Breast epithelium (tissue), 4 donors: Measurements from ENCODE around the gene OTUB2. TPM values are rescaled to one million over a fixed set of nuclear protein-coding genes. Genes with fewer than 3 reads are reported as not detected.
"Not testable (repeated sequence)": the region's sequence is repeated elsewhere in the genome, so short reads cannot be mapped to it uniquely, and the experiment has no call there.

Source experiments
- DNase-seq, 2 donors: peaks; one replicate each; pipeline ENCODE4 v3.0.0-alpha.2; 2019; ENCODE audit warnings: low spot score in 2 of 2
- H3K27ac ChIP-seq, 2 donors: fragments of 200-600 bp; sonication (generic) in 1 of 2; one replicate each; pipeline ENCODE4 v1.5.1; 2016 to 2019; ENCODE audit warnings: mild to moderate bottlenecking in 1 of 2
- H3K27me3 ChIP-seq, 2 donors: fragments of 200-600 bp; sonication (generic) in 1 of 2; one replicate each; pipeline versions ENCODE4 v1.5.1 to v1.6.0; 2017 to 2019; ENCODE audit warnings: control low read depth in 1 of 2, mild to moderate bottlenecking in 1 of 2
- H3K36me3 ChIP-seq: fragments of 200-600 bp; one replicate; pipeline ENCODE4 v1.5.1; 2019
- H3K4me1 ChIP-seq, 2 donors: fragments of 200-600 bp; sonication (generic); one replicate each; pipeline ENCODE4 v1.5.1; 2016 to 2019; ENCODE audit warnings: control low read depth in 1 of 2
- H3K4me3 ChIP-seq, 3 donors: fragments of 200-600 bp; sonication (generic); 1 replicate in 2 of 3; 2 replicates in 1 of 3; pipeline ENCODE4 v1.5.1; 2016 to 2019; ENCODE audit warnings: mild to moderate bottlenecking in 3 of 3, moderate library complexity in 2 of 3
- H3K9me3 ChIP-seq, 2 donors: fragments of 200-600 bp; sonication (generic) in 1 of 2; one replicate each; pipeline ENCODE4 v1.5.1; 2016 to 2019; ENCODE audit warnings: control low read depth in 1 of 2
- POLR2A ChIP-seq: fragments of 450-650 bp; IDR thresholded peaks from one replicate; pipeline ENCODE4 v1.6.1; 2016; ENCODE audit warnings: antibody characterized with exemption, mild to moderate bottlenecking, moderate library complexity
- POLR2AphosphoS5 ChIP-seq, 3 donors: sonication (generic); formaldehyde crosslinking; IDR thresholded peaks; one replicate each; pipeline ENCODE4 v1.6.1; 2017; ENCODE audit warnings: antibody characterized with exemption in 3 of 3
- intact Hi-C: fragments of 100-400 bp; cut with DNase I; formaldehyde crosslinking; loops from one replicate; pipeline ENCODE4 v1.15.1; 2023; ENCODE audit warnings: low total_unique reads
- total RNA-seq, 3 donors: library from RNA; depleted of rRNA; stranded (reverse); fragments of >200 nt; gene quantifications; one replicate each; pipeline ENCODE4 v1.1.0, GENCODE V29; 2016
- TF ChIP-seq, protein P1 (sequence below), 3 donors: fragments of 450-650 bp; IDR thresholded peaks; one replicate each; pipeline ENCODE4 v1.5.1; 2016 to 2017; ENCODE audit warnings: antibody characterized with exemption in 3 of 3, mild to moderate bottlenecking in 3 of 3, moderate library complexity in 3 of 3

Gene OTUB2
- total RNA-seq, 3 donors from 2014 or later = 0.64 to 1.6 (median 0.73) TPM

GRCh38 chr14:94058128-94058673 lies 32.1 kb downstream of the OTUB2 start:
- no peak overlapping the region for H3K27ac ChIP-seq
- no peaks in the 10 kb centered on the region for H3K4me1 ChIP-seq
- H3K36me3 ChIP-seq = peaks cover 4% of the 10 kb centered on the region
- H3K4me3 ChIP-seq = no peak overlapping the region
- DNase-seq = no peak
- intact Hi-C loops = loop anchor here (5.0 kb wide), 1 partner anchor 524 kb away; the partner anchor contains the start of gene SERPINA5
- no peaks in the 10 kb centered on the region for H3K9me3 ChIP-seq
- TF ChIP-seq, protein P1, sequence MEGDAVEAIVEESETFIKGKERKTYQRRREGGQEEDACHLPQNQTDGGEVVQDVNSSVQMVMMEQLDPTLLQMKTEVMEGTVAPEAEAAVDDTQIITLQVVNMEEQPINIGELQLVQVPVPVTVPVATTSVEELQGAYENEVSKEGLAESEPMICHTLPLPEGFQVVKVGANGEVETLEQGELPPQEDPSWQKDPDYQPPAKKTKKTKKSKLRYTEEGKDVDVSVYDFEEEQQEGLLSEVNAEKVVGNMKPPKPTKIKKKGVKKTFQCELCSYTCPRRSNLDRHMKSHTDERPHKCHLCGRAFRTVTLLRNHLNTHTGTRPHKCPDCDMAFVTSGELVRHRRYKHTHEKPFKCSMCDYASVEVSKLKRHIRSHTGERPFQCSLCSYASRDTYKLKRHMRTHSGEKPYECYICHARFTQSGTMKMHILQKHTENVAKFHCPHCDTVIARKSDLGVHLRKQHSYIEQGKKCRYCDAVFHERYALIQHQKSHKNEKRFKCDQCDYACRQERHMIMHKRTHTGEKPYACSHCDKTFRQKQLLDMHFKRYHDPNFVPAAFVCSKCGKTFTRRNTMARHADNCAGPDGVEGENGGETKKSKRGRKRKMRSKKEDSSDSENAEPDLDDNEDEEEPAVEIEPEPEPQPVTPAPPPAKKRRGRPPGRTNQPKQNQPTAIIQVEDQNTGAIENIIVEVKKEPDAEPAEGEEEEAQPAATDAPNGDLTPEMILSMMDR (IDR thresholded peaks at IDR 0.05) = no peak
- no peak for TF ChIP-seq POLR2A
- TF ChIP-seq POLR2AphosphoS5 (IDR thresholded peaks at IDR 0.05) = no peak
- H3K27me3 ChIP-seq = no peaks in the 10 kb centered on the region

DNA sequence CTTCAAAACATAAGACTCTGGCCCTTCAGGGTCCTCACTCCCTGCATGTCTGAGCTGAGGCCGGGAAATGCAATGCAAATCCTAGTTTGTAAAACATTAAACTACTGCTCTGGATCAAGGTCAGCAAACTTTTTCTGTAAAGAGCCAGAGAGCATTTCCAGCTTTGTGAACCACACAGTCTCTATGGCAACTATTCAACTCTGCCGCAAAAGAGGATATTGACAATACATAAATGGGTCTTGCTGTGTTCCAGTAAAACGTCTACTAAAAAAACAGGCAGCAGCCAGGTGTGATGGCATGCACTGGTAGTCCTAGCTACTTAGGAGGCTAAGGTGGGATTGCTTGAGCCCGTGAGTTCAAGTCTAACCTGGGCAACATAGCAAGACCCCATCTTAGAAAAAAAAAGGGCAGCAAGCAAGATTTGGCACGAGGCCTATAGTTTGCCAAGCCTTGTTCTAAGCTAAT lies 32.6 kb downstream of the OTUB2 start:
- H3K27ac ChIP-seq = no peak overlapping the region
- no peaks in the 10 kb centered on the region for H3K9me3 ChIP-seq
- no peaks in the 10 kb centered on the region for H3K27me3 ChIP-seq
- intact Hi-C loops = loop anchor here (5.0 kb wide), 1 partner anchor 524 kb away; the partner anchor contains the start of gene SERPINA5
- DNase-seq = no peak
- H3K36me3 ChIP-seq = peaks cover 4% of the 10 kb centered on the region
- TF ChIP-seq POLR2A (no peak), POLR2AphosphoS5 (IDR thresholded peaks at IDR 0.05) (no peak)
- TF ChIP-seq, protein P1 (IDR thresholded peaks at IDR 0.05) = no peak
- no peak overlapping the region for H3K4me3 ChIP-seq
- no peaks in the 10 kb centered on the region for H3K4me1 ChIP-seq

GRCh38 chr14:94059998-94060397 lies 33.9 kb downstream of the OTUB2 start:
- Histone ChIP-seq H3K4me1 (no peaks in the 10 kb centered on the region), H3K27ac (no peak overlapping the region), H3K36me3 (peaks cover 4% of the 10 kb centered on the region), H3K4me3 (no peak overlapping the region), H3K27me3 (no peaks in the 10 kb centered on the region), H3K9me3 (no peaks in the 10 kb centered on the region)
- TF ChIP-seq, protein P1 (IDR thresholded peaks at IDR 0.05) = no peak
- intact Hi-C loops = loop anchor here (5.0 kb wide), 1 partner anchor 522 kb away; the partner anchor contains the start of gene SERPINA5
- DNase-seq = no peak

GRCh38 chr14:94062344-94062940 lies 36.3 kb downstream of the OTUB2 start:
- no peak overlapping the region for H3K4me3 ChIP-seq
- no peaks in the 10 kb centered on the region for H3K9me3 ChIP-seq
- H3K36me3 ChIP-seq = peaks cover 4% of the 10 kb centered on the region
- no peaks in the 10 kb centered on the region for H3K27me3 ChIP-seq
- TF ChIP-seq POLR2A (no peak), POLR2AphosphoS5 (IDR thresholded peaks at IDR 0.05) (no peak)
- TF ChIP-seq, protein P1 (IDR thresholded peaks at IDR 0.05) = no peak
- peaks cover 5% of the 10 kb centered on the region in 2 donors for H3K4me1 ChIP-seq
- peak overlapping the region in 1 of 2 donors; percentile 2 for H3K27ac ChIP-seq
- no peak for DNase-seq
- intact Hi-C loops = no loop called here

DNA sequence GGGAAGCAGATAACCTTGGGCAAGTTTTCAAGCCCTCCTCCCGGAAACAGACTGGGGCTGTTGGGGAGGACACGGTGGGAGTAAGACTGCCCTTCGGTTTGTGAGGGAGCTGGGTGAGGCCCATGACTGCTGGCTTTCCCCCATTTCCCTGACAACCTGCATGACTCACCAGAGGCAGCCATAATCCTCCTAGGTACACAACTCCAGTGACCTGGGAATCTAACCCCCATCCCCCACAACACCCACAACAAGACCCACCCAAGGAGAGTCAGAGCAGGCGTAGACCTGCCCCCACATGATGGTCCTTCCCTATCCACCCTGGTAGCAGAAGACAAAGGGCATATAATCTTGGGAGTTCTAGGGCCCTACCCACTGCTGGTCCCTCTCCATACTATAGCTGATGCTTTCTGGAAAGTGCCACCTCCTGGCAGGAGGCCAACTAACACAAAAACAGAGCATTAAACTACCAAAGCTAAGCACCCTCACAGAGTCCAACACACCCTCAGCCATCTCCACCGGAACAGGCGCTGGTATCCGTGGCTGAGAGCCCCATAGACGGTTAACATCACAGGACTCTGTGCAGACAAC lies 40.0 kb downstream of the OTUB2 start:
- Histone ChIP-seq H3K36me3 (no peaks in the 10 kb centered on the region), H3K4me1 (peaks cover 5% of the 10 kb centered on the region in 2 donors), H3K9me3 (no peaks in the 10 kb centered on the region), H3K27ac (peak overlapping the region; percentile 25 to 36), H3K4me3 (no peak overlapping the region), H3K27me3 (no peaks in the 10 kb centered on the region)
- intact Hi-C loops = no loop called here
- DNase-seq = no peak
- TF ChIP-seq, protein P1 (IDR thresholded peaks at IDR 0.05) = no peak
- TF ChIP-seq POLR2A = no peak
- TF ChIP-seq POLR2AphosphoS5 (IDR thresholded peaks at IDR 0.05) = no peak

DNA sequence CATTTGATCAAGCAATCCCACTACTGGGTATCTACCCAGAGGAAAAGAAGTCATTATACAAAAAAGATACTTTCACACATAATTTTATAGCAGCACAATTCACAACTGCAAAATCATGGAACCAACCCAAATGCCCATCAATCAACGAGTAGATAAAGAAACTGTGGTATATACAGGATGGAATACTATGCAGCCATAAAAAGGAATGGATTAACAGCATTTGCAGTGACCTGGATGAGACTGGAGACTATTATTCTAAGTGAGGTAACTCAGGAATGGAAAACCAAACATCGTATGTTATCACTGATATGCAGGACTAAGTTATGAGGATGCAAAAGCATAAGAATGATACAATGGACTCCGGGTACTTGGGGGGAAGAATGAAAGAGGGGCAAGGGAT lies 45.9 kb downstream of the OTUB2 start:
- intact Hi-C loops, DNase-seq, H3K36me3 ChIP-seq, H3K4me3 ChIP-seq, H3K4me1 ChIP-seq, H3K27ac ChIP-seq, H3K27me3 ChIP-seq: not testable (repeated sequence)
- peaks cover 0 to 18% of the 10 kb centered on the region in 2 donors for H3K9me3 ChIP-seq
